Posterior cingulate gyrus (tissue), 11 donors: ENCODE measurements around the gene CFAP77.

Experiments used
- DNase-seq, 10 donors: peaks; one replicate each; pipeline versions ENCODE4 v3.0.0 to v3.0.0-alpha.2; 2020 to 2021; ENCODE audit warnings: mixed read lengths in 3 of 10
- intact Hi-C: fragments of 100-400 bp; cut with DNase I; formaldehyde crosslinking; loops from one replicate; pipeline ENCODE4 v1.15.1; 2023

CFAP77 gene

DNA sequence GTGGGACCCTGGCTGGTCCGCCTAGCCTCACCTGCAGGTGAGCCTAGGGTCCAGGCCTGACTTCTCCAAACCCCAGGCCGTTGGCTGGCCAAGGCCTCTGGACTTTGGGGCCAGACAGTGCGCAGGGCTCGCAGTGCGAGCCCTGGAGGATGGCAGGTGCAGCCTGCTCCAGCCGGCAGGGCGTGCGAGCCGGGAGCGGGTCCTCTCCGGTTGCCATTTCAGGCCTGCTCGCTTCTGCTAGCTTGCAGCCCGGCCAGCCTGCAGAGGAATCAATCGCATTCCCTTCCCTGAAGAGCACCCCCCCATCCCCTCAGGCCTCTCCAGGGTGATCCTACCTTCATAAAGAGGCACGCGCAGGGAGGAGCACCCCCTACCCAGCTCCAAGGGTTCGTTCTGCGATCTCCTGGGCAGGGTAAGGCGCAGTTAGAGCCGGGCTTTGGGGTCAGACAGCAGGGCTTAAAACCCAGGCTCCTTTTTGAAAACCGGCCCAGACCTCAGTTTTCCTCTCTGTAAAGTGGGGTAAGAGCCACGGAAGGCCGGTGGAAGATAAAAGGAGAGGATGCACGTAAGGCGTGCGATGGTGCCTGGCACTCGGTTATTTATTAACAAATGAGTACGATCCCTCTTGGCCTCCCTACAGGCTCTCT, 178.6 kb downstream of the CFAP77 start:
- peak in 3 of 10 donors; percentile 24 to 58 (median 43) for DNase-seq
- intact Hi-C loops: no loop called here

DNA sequence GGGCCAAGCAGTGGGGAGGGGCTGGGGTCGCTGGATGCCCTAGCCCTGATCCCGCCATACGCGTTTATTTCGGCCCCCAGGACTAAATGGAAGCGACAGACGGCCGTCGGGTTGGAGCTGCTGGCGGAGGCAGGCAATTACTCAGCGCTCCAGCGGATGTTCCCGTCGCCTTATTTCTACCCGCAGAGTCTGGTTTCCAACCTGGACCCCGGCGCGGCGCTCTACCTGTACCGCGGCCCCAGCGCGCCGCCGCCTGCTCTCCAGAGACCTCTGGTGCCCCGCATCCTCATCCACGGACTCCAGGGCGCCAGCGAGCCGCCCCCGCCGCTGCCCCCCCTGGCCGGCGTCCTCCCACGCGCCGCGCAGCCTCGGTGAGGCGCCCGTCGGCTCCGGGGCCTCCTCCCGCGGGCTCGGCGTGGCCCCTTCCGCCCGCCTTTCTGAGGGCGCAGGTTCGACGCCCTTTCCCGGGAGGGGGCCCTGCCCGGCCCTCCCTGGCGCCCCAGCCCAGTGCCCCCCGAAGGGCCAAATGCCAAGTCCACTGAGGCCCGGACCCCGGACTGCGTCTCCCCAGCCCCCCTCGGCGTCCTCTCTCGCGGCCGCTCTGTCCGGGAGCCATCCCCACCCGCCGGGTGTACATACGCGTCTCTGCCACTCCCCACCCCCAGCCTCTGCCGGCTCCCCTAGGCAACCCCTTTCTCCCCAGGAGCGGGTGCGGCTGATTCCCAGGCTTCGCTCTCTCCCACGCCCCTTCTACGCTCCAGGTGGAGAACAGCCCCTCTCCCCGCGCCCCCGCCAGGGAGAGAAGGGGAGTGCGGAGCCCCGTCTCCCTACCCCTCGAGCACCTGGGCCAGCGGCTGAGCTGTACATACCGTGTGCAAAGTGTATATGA, 179.4 kb downstream of the CFAP77 start:
- peak in 3 of 10 donors; percentile 31 to 80 (median 39) for DNase-seq
- intact Hi-C loops: no loop called here

DNA sequence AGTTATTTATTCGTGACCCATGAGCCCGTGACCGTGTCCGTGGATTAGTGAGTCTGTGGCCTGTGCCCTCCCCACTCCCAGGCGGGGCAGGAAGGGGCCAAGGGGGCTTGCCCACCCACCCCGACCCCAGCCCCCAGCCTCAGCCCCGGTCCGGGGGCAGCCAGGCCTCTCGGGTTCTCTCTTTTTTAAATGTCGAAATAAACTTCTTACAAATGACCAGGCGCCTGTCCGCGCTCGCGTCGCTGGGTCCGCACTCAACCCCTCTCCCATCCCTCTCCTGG, 180.0 kb downstream of the CFAP77 start:
- intact Hi-C loops: no loop called here
- DNase-seq: peak in 3 of 10 donors; percentile 33 to 54 (median 46)

DNA sequence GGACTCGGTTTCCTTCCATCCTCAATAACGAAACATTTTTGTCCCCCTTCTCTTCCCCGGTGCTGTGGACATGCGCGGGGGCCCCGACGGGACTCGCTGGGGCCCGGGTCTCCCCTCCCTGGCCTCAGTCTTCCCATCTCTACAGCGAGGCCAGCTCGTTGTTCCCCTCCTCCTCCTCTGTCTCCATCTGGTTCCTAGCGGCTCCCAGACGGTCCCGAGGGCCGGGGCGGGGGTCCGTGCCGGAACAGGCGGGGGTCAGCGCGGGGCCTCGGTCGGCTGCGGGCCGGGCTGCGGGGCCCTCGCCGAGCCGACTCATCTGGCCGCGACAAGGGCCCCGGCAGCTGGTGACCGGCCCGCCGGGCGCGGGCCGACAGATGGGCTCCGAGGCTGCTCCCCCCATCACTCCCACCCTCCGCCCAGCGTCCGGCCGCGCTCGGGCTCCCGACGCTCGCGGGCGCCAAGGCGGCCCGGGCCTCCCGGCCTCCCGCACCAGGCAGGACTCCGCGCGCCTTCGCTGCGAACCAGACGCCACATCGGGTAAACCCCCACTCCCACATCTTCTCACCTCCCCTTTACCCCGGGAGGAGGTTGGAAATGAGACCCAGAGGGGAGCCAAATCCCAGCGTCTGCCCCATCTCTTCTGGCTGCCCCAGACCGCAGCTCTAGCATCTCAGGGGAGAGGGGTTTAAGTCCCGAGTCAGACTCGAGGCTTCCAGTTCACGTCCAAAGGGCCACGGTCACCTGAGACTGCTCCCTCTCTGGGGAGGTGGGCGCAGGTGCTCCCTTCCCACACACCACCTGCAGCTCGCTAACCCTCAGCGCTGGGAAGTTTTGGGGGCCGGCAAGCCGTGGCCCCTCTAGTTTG, 180.5 kb downstream of the CFAP77 start:
- peak in 2 of 10 donors; percentile 22 to 25 for DNase-seq
- intact Hi-C loops: no loop called here

DNA sequence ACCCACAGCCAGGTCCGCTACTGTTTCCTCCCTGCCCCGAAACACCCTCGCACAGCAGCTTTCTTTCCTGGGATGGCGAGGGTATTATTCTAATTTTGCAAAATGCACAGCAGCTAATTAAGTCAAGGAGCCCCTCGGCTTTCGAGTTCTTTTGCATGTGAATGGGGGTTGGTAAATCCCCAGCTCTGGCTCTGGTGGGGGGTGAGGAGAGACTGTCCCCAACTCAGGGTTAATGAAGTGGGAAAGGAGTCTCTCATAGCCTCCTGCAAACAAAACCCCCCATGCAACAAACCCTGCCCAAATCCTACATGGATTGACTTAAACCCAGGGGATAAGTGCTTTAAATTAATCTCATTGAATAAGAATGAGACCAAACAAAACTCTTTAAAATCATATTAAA, 181.2 kb downstream of the CFAP77 start:
- intact Hi-C loops: no loop called here
- DNase-seq: no peak

DNA sequence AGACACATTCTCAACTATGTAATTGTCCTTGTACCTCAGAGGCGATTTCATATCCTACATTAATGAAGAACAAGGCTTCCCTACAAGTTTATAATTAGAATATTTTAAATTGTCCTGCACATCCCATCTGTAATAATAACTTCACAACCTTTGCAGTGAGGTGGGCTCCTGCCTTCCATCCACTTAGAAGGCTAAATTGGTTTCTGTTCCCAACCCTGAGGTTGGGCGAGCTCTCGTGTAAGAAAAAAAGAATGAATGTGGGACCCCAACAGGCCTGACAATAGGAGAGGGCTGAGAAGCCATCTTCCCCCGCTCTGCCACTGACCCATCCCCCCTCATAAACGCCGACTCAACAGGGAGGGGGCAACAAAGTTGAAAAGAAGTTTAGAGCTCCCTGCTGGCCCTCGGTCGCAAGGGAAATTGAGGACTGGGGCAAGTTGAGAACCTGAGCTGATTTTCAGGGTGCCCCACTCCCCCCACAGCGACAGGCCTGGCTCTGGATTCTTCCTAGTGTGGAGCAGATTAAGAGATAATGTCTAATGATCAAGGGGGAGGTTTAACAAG, 181.8 kb downstream of the CFAP77 start:
- intact Hi-C loops: no loop called here
- DNase-seq: peak in 1 of 10 donors; percentile 37

DNA sequence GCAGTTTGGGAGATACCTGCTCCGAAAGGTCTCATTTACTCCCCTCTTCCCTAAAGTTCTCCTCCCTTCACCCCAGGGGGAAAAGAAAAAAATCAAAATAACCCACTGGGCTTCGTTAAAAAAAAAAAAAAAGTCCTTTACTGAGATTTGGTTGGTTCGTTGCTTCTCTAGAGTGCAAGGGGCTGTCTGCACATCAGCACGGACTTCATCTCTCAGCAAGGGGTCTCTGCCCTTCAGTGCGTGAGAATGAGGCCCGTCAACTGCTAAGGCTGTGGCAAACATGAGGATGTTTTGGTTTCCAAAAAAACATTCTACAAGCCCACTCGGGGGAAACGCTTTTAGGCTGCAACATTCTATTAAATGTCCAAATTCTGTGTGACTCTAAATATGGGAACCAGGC, 182.4 kb downstream of the CFAP77 start:
- intact Hi-C loops: no loop called here
- no peak for DNase-seq

DNA sequence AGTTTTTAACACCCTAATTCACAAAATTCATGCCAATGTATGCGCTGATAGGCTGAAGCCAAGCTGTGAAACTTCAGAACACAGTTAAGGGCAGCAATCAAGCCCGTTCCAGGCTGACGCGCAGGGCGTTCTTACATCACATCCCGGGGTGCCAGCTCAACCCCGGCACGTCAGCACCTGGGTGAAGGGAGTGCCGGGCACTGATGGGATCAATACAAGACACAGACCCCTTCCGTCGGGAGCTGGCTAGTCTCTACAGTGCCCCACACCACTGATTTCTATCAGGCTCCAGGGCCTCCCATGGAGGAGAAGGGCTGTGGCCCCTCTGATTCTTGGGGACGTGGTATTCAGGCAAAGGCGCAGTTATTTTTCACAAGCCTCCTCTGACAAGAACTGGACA, 184.4 kb downstream of the CFAP77 start:
- intact Hi-C loops: no loop called here
- peak in 1 of 10 donors; percentile 50 for DNase-seq

DNA sequence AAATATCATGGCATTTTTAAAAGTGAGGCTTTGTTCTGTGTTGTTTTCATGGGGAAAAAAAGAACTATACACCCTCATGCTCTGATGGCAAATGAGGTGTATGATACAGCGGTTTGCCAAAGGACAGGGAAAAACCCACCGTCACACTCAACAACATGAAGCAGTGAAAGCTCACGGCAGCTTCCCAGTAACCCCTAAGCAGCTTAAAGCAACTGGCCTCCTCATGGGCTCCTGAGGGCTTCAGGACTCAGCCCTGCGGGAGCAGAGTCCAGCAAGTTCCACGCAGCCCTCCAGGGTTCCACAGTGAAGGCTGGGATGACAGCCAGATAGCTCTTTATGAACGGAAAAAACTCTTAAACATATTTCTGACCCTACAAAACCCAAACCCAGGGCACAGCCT, 185.3 kb downstream of the CFAP77 start:
- intact Hi-C loops: no loop called here
- no peak for DNase-seq

DNA sequence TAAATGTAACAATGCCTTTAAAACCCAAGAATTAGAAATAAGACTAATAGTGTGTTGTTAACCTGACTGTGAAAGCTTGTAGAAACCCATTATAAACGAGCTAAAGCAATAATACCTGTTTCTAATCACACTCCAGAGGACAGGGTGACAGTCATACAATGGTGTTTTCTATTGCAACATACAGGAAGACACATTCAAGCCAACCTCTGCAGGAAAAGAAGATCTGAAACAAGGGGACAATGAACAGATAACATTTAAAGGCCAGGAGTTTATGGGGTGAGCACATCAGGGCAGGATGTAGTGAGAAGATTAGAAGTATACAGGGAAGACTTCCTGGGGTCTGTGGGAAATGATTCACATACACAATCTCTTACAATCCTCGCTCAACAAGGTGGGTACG, 186.2 kb downstream of the CFAP77 start:
- no peak for DNase-seq
- intact Hi-C loops: no loop called here

DNA sequence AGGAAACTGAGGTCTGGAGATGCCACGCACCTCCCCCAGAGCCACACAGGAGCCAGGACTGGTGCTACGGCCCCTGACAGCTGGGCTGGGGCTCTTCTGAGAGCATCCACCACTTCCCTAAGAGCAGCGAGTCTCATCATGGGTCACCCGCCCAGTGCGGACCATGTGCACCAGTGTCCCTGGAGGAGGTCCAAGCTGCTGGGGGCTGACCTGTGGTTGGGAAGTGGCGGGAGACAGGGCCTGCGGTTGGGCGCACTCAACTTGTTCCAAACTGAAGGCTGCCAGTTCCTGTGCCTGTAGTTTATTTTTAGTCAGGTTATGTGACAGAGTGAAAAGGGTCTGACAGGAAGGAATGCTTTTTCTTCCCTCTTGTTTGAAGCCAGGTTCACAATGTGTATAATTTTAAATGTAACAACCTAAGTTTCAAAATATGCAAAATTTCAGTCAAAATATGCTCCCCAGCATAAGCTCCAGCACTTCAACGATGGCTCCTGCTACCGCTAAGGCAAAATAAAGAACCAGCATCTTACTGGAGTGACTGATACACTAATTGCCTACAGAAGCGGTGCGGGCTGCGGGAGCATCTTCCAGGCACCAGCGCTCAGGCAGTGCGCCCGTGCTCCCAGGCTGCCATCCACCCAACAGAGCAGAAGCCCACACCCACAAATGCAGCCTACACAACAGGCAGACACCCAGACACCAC, 187.2 kb downstream of the CFAP77 start:
- peak in 5 of 10 donors; percentile 19 to 89 (median 22) for DNase-seq
- intact Hi-C loops: no loop called here

DNA sequence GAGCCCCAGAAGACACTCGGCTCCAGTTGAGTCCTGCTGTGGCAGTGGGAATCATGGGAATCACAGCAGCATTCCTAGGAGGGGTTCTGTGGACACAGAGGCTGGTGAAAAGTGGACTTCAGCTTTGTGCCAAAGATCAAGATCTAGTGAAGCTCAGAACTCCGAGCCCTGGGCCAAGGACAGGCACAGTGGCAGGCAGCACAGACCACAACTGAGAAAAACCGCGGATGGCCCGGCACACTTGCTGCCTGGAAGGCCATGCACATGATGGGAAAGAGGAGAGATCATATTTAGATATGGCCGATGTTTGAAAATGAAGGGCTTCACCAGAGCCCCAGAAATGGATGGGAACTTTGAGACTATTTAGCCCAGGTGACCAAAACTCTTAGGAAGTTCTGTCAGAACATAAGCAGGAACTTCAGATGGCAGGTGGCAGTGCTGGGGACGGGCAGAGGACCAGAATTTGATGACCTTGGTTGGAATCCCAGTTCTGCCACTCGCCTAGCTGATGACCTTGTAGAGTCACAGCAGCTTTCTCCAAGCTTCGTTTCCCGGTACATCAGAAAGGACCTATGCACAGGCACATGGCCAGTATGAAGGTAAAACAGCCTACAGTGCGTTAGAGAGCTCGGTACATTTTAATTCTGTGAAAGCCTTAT, 190.4 kb downstream of the CFAP77 start:
- DNase-seq: no peak
- intact Hi-C loops: no loop called here

DNA sequence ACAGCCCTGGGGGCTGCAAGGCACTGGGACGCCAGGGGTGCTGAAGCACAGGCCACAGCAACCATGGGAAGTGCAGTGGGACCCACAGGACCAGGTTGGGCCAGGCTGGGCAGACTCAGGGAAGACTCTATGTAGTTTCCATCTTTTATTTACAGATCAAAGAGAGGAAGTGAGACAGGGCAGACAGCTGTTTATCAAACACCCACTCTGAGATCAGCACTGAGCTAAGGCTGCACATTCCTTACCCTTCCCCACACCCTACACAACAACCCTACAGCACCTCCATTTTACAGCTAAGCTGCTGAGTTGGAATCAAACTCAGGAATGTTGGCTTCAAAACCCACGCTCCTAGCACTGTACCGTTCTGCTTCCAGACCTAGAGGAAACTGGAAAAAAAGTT, 192.2 kb downstream of the CFAP77 start:
- no peak for DNase-seq
- intact Hi-C loops: no loop called here

DNA sequence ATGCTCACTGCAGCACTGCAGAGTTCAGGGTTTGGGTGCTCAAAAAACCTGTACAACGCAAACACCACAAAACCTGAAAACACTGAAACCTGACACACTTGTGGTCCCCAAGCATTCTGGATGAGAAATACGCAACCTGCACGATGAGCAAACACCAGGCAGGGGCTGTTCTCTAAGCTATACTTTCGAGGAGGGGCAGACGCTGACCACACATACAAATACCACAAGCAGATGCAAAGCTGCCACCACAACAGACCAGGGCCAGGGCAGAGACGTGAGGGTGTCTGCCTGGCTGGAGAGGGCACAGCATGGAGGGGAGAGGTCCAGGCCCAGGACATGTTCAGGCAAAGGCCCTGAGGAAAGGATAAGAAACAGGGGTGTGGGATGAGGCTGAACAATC, 195.4 kb downstream of the CFAP77 start:
- DNase-seq: no peak
- intact Hi-C loops: no loop called here

DNA sequence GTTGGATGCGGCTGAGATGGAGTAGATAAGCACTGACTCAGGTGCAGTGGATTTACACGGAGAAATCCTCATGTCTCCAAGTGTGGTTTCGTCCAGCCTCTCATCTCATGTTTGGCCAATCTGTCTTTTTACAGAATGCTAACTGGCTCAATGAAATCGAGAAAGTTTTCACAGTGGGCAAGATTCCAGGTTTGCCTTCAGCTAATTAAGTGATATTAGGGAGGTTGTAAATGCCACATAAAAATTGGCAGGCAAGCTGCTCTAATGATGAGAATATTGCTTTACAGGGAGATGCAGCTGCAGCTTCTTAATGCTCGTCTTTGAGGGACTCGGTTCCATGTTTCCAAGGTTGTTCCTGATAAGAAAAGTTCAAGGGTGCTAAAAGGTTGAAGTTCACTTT, 196.1 kb downstream of the CFAP77 start:
- no peak for DNase-seq
- intact Hi-C loops: no loop called here

DNA sequence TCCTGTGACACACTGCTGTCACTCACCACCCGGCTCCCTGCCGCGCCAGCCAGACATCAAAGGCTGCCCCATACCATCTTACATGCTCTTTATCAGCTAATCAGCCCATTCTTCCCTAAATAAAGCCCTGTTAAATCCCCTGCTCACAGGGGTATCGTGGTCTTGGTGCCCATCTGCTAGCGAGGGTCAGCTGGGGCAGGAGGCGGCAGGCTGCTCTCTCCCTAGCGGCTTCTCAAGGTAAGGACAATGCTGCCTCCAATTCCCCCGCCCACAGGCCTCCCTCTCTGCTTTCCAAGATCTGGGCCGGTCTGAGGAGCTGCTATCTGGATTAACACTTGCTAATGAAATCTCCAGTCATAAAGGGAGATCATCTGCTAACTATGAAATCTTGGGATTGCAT, 199.2 kb downstream of the CFAP77 start:
- intact Hi-C loops: no loop called here
- peak in 3 of 10 donors; percentile 21 to 43 (median 37) for DNase-seq

DNA sequence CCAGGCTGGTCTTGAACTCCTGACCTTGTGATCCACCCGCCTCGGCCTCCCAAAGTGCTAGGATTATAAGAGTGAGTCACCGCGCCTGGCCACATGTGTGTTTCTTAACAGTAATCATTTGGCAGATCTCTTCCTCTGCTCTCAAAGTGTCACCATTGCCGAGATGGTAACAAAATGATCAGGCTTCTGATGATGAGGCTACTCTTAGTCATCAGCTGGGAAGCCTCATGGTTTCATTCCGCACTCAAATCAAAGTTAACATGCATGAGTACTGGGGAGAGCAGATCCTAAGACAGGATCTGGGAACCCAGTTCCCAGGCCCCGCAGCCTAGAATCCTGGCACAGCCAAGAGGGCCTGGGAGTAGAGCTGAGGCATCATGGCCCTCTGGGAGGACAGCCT, 199.8 kb downstream of the CFAP77 start:
- intact Hi-C loops: no loop called here
- DNase-seq: no peak

DNA sequence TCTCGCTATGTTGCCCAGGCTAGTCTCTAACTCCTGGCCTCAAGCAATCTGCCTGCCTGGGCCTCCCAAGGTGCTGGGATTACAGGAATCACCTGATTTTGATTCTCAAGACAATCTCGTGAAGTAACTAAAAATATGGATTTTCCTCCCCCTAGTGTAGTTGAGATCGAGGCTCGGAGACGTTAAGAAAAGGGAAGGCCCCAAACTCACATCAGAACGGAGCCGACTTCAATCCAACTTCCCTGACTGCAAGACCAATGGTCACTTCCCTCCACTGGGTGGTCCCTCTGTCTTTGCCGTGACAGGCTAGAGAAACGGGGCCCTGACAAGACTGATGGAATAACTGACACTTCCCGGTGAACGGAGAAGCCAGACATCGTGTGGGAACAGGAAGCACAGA, 200.7 kb downstream of the CFAP77 start:
- intact Hi-C loops: no loop called here
- no peak for DNase-seq

DNA sequence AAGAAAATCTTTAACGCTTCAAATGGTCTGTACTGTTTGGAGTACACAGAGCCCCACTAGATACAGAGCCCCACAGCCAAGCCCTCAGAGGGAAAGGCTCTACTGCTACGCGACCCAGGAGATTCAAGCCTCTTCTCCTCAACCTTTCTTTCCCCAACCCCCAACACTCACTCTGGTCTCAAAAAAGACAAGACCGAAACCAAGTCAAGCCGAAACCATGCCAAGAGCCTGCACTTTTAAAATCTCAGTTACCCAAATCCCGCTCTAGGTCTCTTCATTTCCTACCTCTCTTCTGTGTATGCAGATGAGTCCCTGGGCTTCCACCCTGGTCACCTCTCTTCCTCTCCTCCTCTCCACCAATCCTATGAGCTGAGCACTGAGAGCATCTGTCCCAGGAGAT, 204.3 kb downstream of the CFAP77 start:
- DNase-seq: no peak
- intact Hi-C loops: no loop called here

DNA sequence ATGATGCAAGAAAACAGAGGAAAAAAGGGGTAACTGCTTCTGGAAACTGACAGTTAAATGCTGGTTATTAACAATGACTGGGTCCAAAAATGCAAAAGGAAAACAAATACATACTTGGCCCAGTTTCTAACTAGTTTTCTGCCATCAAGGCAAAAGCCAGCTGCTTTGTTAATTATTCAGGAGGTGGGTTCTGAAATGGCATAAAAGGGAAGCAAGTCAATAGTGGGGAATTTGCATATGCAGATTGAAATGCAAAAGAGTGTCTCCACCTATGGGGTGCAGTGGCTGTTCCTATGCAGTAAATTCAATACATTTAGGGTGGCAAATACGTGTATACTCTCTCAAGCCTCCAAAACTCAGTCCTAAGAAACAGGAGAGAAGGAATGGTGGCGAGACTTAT, 205.8 kb downstream of the CFAP77 start:
- DNase-seq: no peak
- intact Hi-C loops: no loop called here
